NCI-H2227 (cell line): ENCODE data around the gene REXO2.

Experiments
- DNase-seq: peaks from one replicate; lab custom pipeline; 2025; ENCODE audit not compliant: unreplicated experiment; lab: John Stamatoyannopoulos, UW

REXO2 gene

GRCh38 chr11:114439229-114440120 lies at the start of gene REXO2:
TSS of gene REXO2 (plus strand) at chr11:114439467. CDS start at chr11:114439529, 62 bp downstream.
- DNase-seq, result peak; percentile 90

GRCh38 chr11:114392735-114393667 lies 46.3 kb upstream of the REXO2 start:
- no peak for DNase-seq

- no peak for DNase-seq
These were observed 43.5 kb upstream of the REXO2 start for GRCh38 chr11:114395736-114396135.

- no peak for DNase-seq
These were observed 42.4 kb upstream of the REXO2 start for GRCh38 chr11:114396916-114397315.

GRCh38 chr11:114397349-114397982 lies 41.8 kb upstream of the REXO2 start:
- no peak for DNase-seq

- no peak for DNase-seq
These were observed 40.9 kb upstream of the REXO2 start for GRCh38 chr11:114398303-114398920.

GRCh38 chr11:114399490-114400215 lies 39.6 kb upstream of the REXO2 start:
- DNase-seq, result peak; percentile 71

- peak; percentile 95 for DNase-seq
These were observed 38.9 kb upstream of the REXO2 start, which contains the start of the genes C11orf71 and RBM7 for GRCh38 chr11:114400216-114400914. TSS of gene C11orf71 (minus strand) at chr11:114400511. CDS start at chr11:114400331, 180 bp downstream. TSS of gene RBM7 (plus strand) at chr11:114400666. CDS start at chr11:114400672, 6 bp downstream.

- no peak for DNase-seq
These were observed 38.4 kb upstream of the REXO2 start for GRCh38 chr11:114400915-114401223.

GRCh38 chr11:114401311-114401710 lies 38.0 kb upstream of the REXO2 start:
- no peak for DNase-seq

GRCh38 chr11:114412946-114413345 lies 26.3 kb upstream of the REXO2 start:
- DNase-seq, result no peak

- DNase-seq, result no peak
These were observed 25.3 kb upstream of the REXO2 start for GRCh38 chr11:114413958-114414357.

- no peak for DNase-seq
These were observed 22.8 kb upstream of the REXO2 start for GRCh38 chr11:114416441-114416961.

- DNase-seq, result no peak
These were observed 13.0 kb upstream of the REXO2 start for GRCh38 chr11:114426280-114426679.

GRCh38 chr11:114430290-114430689 lies 9.0 kb upstream of the REXO2 start:
- DNase-seq, result no peak

GRCh38 chr11:114432893-114433292 lies 6.4 kb upstream of the REXO2 start:
- DNase-seq, result no peak

- no peak for DNase-seq
These were observed 5.9 kb upstream of the REXO2 start for GRCh38 chr11:114433376-114433775.

GRCh38 chr11:114438303-114438702 lies 964 bp upstream of the REXO2 start:
- DNase-seq, result no peak
